HG02981 (cell line): ENCODE measurements around the gene SHKBP1.

ENCODE experiments used
- ATAC-seq: cut with Tn5 transposase; IDR thresholded peaks from one replicate; pipeline ENCODE4 v1.9.1; 2021; ENCODE audit warnings: mild to moderate bottlenecking, moderate library complexity; ENCODE audit not compliant: unreplicated experiment

Gene SHKBP1

GRCh38 chr19:40632311-40633036, 55.8 kb downstream of the SHKBP1 start:
- no peak for ATAC-seq

- ATAC-seq: no peak
These were observed 56.5 kb downstream of the SHKBP1 start for GRCh38 chr19:40633207-40633606.

GRCh38 chr19:40638327-40638726, 61.7 kb downstream of the SHKBP1 start:
- no peak for ATAC-seq

GRCh38 chr19:40639638-40639982, 62.9 kb downstream of the SHKBP1 start:
- no peak for ATAC-seq

- ATAC-seq: no peak
These were observed 64.1 kb downstream of the SHKBP1 start for GRCh38 chr19:40640744-40641143.
